Kidney (tissue), 14 donors: Measurements from ENCODE around the gene KIF26B. TPM values are rescaled to one million over a fixed set of nuclear protein-coding genes. Genes with fewer than 3 reads are reported as not detected.

Experiments used
- DNase-seq, 5 donors: peaks; one replicate each; pipeline ENCODE4 v3.0.0-alpha.2; 2013 to 2020
- FAIRE-seq: peaks from 2 replicates; lab custom pipeline; 2012; peaks lifted over from hg19 to GRCh38; lab: Jason Lieb, UNC
- H3K27ac ChIP-seq, 2 donors: one replicate each; pipeline ENCODE4 v1.7.0; 2013; ENCODE audit warnings: low read depth in 2 of 2, low read length in 2 of 2, inconsistent platforms in 1 of 2
- H3K27me3 ChIP-seq: one replicate; pipeline ENCODE4 v1.7.1; 2013; ENCODE audit warnings: low read length, inconsistent platforms; ENCODE audit not compliant: control insufficient read depth, insufficient read depth
- H3K36me3 ChIP-seq, 3 donors: one replicate each; pipeline versions ENCODE4 v1.7.0 to v1.7.1; 2013; ENCODE audit warnings: low read length in 3 of 3, control low read depth in 1 of 3, inconsistent platforms in 1 of 3; ENCODE audit not compliant: insufficient read depth in 3 of 3, control insufficient read depth in 2 of 3
- H3K4me1 ChIP-seq, 3 donors: one replicate each; pipeline versions ENCODE4 v1.7.0 to v1.7.1; 2013; ENCODE audit warnings: low read length in 3 of 3, inconsistent platforms in 1 of 3, low read depth in 1 of 3; ENCODE audit not compliant: control insufficient read depth in 2 of 3, insufficient read depth in 2 of 3
- H3K4me3 ChIP-seq, 3 donors: one replicate each; pipeline versions ENCODE4 v1.7.0 to v1.8.1; 2013; ENCODE audit warnings: low read length in 3 of 3, control low read depth in 1 of 3, inconsistent platforms in 1 of 3
- H3K9ac ChIP-seq, 3 donors: one replicate each; pipeline versions ENCODE4 v1.7.0 to v1.7.1; 2013; ENCODE audit warnings: low read length in 3 of 3, control low read depth in 1 of 3, inconsistent platforms in 1 of 3
- H3K9me3 ChIP-seq, 3 donors: one replicate each; pipeline versions ENCODE4 v1.7.0 to v1.7.1; 2013; ENCODE audit warnings: low read length in 3 of 3, control low read depth in 1 of 3, inconsistent platforms in 1 of 3; ENCODE audit not compliant: control insufficient read depth in 2 of 3, insufficient read depth in 1 of 3
- intact Hi-C: fragments of 100-400 bp; cut with DNase I; formaldehyde crosslinking; loops from one replicate; pipeline ENCODE4 v1.11.1; 2022
- polyA plus RNA-seq: library from polyadenylated mRNA; stranded (reverse); fragments of 350-450 nt; fragmentation: Illumina TruSeq; extraction: RNeasy Lipid Tissue Mini Kit (QIAGEN cat#74804); gene quantifications from one replicate; pipeline ENCODE4 v1.2.3, GENCODE V29; 2014; ENCODE audit warnings: low read depth, low replicate concordance; ENCODE audit not compliant: insufficient read depth
- total RNA-seq: library from RNA; stranded (reverse); fragmentation: NEBNext Ultra II Directional; extraction: Animal tissue kit (Norgen Biotek cat#: 25700); gene quantifications from one replicate; pipeline ENCODE4 v1.2.1, GENCODE V29; 2021
- TF ChIP-seq, protein P1 (sequence below): IDR thresholded peaks from 3 replicates; pipeline ENCODE4 v1.5.1; 2012; ENCODE audit warnings: mild to moderate bottlenecking, moderate library complexity, borderline replicate concordance; ENCODE audit not compliant: insufficient read depth; ENCODE audit errors: extremely low read depth
- donor health status: control.
- donor health status: control.
- donor health status: control.
- donor health status: control.
- donor health status: control.
- donor health status: DM: yes; HTN: yes; CAD: no.
- donor health status: Normal renal cell carcinoma (clear cell type).

Gene KIF26B
- total and polyA plus RNA-seq, 2 donors from 2014 or later, result 0.52 to 10.7 TPM

DNA sequence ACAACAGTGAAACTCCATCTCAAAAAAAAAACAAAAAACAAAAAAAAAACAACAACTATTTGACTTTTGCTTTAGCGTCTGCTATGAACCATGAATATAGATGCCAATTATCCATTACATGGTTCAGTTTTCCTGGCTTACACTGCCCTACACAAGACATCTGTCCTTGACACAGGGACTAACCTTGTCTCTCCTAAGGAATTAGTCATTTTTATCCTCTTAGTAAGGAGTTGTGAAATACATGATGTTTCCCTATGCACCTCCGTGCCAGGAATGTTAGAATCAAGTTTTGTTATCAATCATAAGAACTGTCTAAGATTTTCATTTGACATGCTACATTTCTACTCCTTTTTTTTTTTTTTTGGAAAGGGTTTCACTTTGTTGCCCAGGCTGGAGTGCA lies 241.8 kb downstream of the KIF26B start:
- Histone ChIP-seq H3K4me3 (no peak overlapping the region), H3K9ac (no peak overlapping the region), H3K9me3 (no peaks in the 10 kb centered on the region), H3K4me1 (no peaks in the 10 kb centered on the region), H3K36me3 (no peaks in the 10 kb centered on the region), H3K27me3 (no peaks in the 10 kb centered on the region), H3K27ac (no peak overlapping the region)
- FAIRE-seq (no peak), DNase-seq (no peak)
- intact Hi-C loops, result no loop called here
- TF ChIP-seq, protein P1, sequence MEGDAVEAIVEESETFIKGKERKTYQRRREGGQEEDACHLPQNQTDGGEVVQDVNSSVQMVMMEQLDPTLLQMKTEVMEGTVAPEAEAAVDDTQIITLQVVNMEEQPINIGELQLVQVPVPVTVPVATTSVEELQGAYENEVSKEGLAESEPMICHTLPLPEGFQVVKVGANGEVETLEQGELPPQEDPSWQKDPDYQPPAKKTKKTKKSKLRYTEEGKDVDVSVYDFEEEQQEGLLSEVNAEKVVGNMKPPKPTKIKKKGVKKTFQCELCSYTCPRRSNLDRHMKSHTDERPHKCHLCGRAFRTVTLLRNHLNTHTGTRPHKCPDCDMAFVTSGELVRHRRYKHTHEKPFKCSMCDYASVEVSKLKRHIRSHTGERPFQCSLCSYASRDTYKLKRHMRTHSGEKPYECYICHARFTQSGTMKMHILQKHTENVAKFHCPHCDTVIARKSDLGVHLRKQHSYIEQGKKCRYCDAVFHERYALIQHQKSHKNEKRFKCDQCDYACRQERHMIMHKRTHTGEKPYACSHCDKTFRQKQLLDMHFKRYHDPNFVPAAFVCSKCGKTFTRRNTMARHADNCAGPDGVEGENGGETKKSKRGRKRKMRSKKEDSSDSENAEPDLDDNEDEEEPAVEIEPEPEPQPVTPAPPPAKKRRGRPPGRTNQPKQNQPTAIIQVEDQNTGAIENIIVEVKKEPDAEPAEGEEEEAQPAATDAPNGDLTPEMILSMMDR, result no peak

DNA sequence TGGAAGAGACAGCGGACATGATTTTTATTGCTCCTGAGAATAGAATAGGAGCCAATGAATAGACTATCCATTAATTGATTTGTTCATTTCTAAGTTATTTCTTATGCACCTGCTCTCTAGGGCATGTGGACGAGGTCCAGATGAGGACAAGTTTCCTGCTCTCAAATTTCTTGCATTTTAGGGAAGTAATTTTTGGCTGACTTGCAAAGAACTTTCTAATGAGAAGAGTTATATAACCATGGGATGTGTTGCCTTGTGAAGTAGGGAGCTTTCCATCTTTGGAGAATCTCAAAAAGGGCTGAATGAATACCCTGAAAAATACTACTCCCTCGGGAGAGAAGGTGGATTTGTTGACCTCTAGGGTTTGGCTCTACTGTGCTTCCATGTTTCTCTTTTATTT lies 243.0 kb downstream of the KIF26B start:
- TF ChIP-seq, protein P1, result no peak
- intact Hi-C loops, result no loop called here
- Histone ChIP-seq H3K4me3 (no peak overlapping the region), H3K9ac (no peak overlapping the region), H3K27ac (no peak overlapping the region), H3K36me3 (no peaks in the 10 kb centered on the region), H3K27me3 (no peaks in the 10 kb centered on the region), H3K9me3 (no peaks in the 10 kb centered on the region), H3K4me1 (no peaks in the 10 kb centered on the region)
- no peak for DNase-seq
- FAIRE-seq, result no peak

DNA sequence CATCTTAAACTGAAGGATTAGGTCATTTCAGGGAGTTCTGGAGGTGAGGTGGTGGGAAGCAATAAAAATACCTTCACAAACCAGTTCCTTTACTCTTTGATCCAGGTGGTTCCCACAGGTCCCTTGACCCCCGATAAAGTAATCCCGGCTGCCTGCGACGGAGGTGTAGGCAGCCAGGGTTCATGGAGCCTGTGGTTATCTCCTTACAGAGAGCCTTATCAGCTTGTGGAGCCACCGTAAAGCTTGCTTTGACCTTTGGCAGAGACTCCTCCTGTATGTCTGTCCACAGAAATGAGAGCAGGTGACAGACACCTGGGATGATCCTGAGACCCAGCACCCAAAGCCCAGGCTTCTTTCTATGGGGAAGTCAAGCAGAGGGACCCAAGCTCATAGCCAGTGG lies 243.4 kb downstream of the KIF26B start:
- H3K27me3 ChIP-seq, result no peaks in the 10 kb centered on the region
- DNase-seq (no peak), FAIRE-seq (no peak)
- no peak overlapping the region for H3K9ac ChIP-seq
- intact Hi-C loops, result no loop called here
- no peak overlapping the region for H3K27ac ChIP-seq
- H3K4me3 ChIP-seq, result no peak overlapping the region
- TF ChIP-seq, protein P1, result no peak
- no peaks in the 10 kb centered on the region for H3K36me3 ChIP-seq
- H3K9me3 ChIP-seq, result no peaks in the 10 kb centered on the region
- H3K4me1 ChIP-seq, result no peaks in the 10 kb centered on the region
